ENCODE results near the gene PHLDA2.

Gene PHLDA2

DNA sequence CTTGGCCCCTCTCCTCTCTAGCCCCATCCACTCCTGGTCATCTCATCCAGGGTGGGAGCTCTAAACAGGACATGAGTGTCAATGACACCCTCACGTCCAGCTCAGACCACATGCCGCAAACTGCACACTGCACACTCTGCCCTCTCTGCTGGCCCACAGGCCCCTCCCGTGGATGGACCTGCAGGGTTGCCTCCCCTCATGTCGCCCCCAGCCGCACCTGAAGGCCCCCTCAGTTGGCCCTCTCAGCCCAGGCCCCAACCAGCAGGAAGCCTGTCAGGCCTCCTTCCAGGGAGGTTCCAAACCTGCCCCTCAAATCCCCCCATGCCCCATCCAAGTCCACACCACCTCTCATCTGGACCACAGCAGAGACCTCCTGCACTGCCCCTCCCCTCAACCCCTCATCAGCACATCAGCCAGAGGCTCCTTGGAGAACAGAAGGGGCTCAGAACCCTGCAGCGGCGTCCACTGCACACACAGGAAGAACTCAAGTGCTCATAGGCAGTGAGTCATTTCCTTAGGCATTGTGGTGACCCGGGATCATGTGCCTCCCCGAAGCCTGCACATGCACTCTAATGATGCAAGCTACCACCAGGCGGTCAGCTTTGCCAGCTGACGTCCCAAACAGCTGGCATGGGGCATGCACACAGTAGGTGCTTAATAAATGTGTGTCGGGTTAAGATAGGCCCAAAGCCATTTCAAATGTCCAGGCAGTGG lies 30.7 kb downstream of the PHLDA2 start:
- DNase-seq (ENCODE audit: low read depth in 3 of 3, low spot score in 1 of 3), result peak in 1 of 3 donors; percentile 34

- DNase-seq (ENCODE audit: low read depth in 3 of 3, low spot score in 1 of 3), result no peak
Measured at GRCh38 chr11:2897048-2897447, 32.2 kb downstream of the PHLDA2 start.

DNA sequence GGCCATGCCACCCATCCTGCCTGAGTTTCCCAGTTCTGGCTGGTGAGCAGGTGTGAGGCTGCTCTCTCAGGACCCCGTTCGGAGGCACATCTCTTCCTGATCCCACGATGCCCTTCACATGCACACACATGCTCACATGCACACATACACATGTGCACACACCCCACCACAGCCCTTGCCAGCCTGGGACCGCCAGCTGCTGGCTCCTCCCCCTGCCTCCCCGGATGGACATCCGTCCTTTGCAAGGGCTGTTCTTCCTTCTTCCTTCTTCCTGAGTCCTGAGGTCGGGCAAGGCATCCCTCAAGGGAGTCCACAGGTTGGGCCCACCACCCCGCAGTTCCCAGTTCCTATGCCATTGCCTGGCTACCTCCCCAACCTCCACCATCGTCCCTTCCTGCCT lies 33.2 kb downstream of the PHLDA2 start:
- DNase-seq (ENCODE audit: low read depth in 3 of 3, low spot score in 1 of 3), result no peak

- no peak for DNase-seq (ENCODE audit: low read depth in 3 of 3, low spot score in 1 of 3)
Measured at GRCh38 chr11:2893935-2894334, 35.3 kb downstream of the PHLDA2 start.

- DNase-seq (ENCODE audit: low read depth in 3 of 3, low spot score in 1 of 3), result no peak
Measured at GRCh38 chr11:2892967-2893528, 36.2 kb downstream of the PHLDA2 start.

- DNase-seq (ENCODE audit: low read depth in 3 of 3, low spot score in 1 of 3), result peak in 1 of 3 donors; percentile 52
Measured at GRCh38 chr11:2892215-2892966, 36.8 kb downstream of the PHLDA2 start.

DNA sequence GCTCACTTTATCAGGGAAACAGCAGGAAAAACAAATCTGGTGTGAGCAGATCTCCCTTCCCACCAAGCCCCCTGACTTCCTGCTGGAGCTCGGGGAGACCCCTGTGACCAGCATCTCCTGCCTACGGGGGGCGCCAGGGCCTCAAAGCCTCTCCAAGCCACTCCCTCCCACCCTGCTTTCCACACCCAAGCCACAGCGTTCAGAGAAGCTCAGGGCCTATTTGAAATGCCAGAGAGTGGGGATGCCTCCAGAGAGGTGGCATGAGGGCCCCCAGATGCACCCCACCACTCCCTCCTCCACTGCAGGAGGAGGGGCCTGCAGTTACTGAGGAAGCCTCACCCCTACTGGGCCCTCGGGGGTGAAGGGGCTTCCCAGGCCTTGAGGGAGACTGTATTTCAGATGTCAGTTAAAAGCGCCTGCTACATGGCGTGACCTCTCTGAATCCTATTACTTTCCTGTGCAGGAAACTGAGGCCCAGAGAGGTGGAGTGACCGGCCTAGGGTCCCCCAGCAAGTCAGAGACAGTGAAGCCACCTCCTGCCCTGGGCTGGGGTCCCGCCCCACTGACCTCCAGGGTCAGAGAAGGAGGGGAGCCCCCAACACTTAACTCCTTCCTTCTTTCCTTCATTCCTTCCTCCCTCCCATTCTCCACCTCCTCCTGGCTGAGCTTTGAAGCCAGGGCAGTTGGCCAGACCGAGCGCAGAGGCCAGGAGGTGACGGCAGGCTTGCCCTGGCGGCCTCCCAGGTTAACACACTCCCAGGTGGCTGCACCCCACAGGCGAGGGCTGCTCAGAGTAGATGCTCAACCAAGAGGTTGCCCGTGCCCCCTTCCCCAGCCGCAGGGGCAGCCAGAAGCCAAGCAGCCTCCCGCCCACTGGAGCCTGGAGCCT lies 37.6 kb downstream of the PHLDA2 start:
- DNase-seq (ENCODE audit: low read depth in 3 of 3, low spot score in 1 of 3), result no peak

DNA sequence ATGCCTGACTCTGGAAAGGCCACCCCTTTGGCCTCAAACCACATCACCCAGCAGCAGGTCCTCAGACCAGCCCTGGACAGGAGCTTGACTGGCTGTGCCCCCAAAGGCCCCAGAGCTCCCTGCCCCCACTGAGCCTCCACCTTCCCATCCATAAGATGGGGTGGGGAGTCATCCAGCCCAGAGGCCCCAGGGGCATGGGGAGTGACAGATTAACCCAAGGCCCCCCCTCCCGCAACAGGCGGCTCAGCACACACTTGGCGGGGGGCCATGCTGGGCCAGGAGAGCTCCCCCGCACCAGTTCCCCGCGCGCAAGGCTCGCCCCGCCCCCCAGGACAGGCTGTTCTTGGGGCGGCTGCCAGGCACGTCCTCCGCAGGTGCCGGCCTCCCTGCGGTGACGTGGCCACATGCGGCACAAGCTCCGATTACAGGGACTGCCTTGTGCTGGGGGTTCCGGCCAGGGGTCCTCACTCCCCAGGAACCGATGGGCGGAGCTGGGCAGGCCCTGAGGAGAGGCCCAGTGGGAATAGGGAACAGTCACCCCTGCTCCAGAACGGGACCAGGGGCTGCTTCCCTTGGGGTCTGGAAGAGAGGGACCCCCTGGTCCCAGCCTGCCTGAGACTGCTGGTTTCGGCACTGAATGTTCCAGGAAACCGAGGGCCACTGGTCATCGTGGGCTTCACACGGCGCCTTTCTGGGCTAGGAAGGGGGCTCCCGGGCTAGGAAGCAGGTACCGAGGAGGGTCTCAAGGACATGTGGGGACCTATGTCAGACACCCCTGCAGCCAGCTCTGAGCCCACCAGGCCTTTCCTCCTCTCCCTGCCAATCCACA lies 38.5 kb downstream of the PHLDA2 start:
- DNase-seq (ENCODE audit: low read depth in 3 of 3, low spot score in 1 of 3), result no peak

- no peak for DNase-seq (ENCODE audit: low read depth in 3 of 3, low spot score in 1 of 3)
Measured at GRCh38 chr11:2889362-2890273, 39.6 kb downstream of the PHLDA2 start.

DNA sequence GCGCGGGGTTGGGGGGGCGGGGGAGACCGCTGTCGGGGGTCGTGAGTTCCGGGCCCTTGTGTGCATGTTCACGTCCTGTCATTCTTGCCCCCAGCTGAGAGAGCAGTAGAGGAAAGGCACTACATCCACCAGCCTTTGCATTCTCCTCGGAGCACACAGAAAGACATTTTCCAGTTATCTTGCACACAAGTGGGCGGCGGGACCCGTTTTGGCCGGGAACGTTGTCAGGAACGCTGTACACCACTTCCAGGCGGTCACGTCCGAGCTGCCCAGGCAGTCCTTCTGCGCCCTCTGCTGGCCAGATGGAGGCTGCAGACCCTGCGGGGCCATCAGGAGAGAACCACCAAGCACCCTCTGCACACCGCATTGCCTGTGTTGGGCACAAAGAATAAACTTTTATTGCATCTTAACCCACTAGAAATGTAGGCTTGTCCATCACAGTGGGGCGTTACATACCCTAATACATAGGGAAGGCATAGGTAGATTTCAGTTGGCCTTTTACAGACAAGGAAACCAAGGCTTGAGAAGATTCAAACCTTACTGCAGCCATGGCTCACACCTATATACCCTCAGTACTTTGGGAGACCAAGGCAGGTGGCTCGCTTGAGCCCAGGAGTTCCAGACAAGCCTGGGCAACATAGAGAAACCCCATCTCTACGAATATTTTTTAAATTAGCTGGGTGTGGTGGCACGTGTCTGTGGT lies 40.8 kb downstream of the PHLDA2 start:
- DNase-seq (ENCODE audit: low read depth in 3 of 3, low spot score in 1 of 3), result peak; percentile 63 to 82 (median 75)

DNA sequence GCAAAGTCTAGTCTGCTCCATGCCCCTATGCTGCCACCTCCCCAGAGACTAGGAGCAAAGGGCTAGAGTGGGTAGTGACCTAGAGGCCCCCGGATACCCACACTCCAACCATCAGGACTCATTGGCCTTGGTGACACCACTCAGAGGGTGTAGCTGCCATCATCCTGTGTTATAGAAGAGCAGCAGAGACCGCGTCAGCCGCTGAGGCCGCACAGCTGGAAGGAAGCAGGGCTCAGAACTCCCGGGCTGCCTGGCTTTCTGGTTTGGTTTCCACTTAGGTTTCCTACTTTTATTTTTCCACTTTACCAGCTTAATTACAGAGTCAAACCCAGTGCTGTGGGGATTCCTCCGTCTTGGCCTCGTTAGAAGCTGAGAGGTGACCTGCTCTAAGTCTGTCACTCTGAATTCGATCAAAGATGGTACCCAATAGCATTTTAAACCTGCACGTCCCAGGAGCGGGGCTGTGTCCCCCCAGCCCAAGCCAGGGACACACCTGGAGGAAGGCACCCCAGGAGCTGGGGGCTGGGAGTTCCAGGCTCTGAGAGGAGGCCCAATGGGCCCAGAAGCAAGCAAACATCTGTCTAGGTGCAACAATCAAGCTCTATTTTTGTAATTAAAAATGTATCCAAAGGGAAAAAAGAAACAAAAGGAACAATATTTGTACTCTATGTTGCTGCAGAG lies 41.6 kb downstream of the PHLDA2 start:
- no peak for DNase-seq (ENCODE audit: low read depth in 3 of 3, low spot score in 1 of 3)

DNA sequence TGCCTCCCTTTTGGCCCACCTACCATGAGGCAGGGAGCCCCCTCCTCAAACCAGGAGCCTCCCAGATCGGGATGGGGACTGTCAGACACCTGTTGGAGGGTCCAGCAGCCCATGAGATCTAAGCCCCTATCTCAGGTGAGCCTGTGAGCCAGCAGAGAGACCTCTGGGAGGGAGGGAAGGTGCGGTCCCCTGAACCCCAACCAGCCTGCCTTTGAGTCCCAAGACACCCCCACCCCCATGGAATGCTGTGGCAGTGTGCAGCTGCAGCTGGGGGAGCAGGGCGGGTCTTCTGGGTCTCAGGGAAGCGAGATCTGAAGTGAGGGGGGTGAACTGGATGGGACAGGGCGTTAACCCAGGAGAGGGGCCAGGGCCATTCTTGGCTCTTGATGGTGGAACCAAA lies 42.3 kb downstream of the PHLDA2 start:
- no peak for DNase-seq (ENCODE audit: low read depth in 3 of 3, low spot score in 1 of 3)

- no peak for DNase-seq (ENCODE audit: low read depth in 3 of 3, low spot score in 1 of 3)
Measured at GRCh38 chr11:2886191-2886894, 42.9 kb downstream of the PHLDA2 start.

- peak; percentile 54 to 68 (median 62) for DNase-seq (ENCODE audit: low read depth in 3 of 3, low spot score in 1 of 3)
Measured at GRCh38 chr11:2885678-2886081, 43.5 kb downstream of the PHLDA2 start, which contains the start of gene CDKN1C. Gene CDKN1C (minus strand): TSS chr11:2885775. CDS start chr11:2885456, 319 bp downstream.

DNA sequence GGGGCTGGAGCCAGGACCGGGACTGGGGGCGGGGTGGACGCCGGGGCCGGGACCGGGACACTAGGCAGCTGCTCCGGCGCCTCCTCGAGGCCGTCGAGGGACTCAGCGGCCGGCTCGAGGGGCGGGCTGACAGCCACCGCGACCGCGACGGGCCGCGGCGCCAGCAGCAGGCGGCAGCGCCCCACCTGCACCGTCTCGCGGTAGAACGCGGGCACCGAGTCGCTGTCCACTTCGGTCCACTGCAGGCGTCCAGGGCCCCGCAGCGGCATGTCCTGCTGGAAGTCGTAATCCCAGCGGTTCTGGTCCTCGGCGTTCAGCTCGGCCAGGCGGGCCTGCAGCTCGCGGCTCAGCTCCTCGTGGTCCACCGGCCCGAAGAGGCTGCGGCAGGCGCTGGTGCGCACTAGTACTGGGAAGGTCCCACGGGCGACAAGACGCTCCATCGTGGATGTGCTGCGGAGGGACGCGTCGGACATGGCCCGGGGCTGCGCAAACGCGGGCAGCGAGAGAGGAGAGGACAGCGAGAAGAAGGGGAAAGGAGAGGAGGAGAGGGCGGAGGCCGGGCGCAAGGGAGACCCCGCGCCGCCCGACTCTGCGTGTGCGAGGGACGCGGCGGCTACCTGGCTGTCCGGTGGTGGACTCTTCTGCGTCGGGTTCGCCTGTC lies 44.1 kb downstream of the PHLDA2 start:
- DNase-seq (ENCODE audit: low read depth in 3 of 3, low spot score in 1 of 3), result no peak

- DNase-seq (ENCODE audit: low read depth in 3 of 3, low spot score in 1 of 3), result no peak
Measured at GRCh38 chr11:2883979-2884815, 45.0 kb downstream of the PHLDA2 start.
